ENCODE data around the gene AP2B1. TPM values are rescaled to one million over a fixed set of nuclear protein-coding genes. Genes with fewer than 3 reads are reported as not detected.

The AP2B1 gene
- total RNA-seq, 1 experiment from 2014 or later = 70.2 TPM

GRCh38 chr17:35612924-35613521 lies 25.9 kb downstream of the AP2B1 start:
- no peak overlapping the region for H3K4me2 ChIP-seq (ENCODE audit: low read length)
- peaks cover 8% of the 10 kb centered on the region; the same call in 1 of the 2 replicates for H3K79me2 ChIP-seq (ENCODE audit: low read length)
- peaks cover 26% of the 10 kb centered on the region for H3K36me3 ChIP-seq (ENCODE audit: low read depth, low read length)
- ChIA-PET CTCF (interaction anchor here (0.6 to 1.3 kb wide), 2 partner anchors 98 to 135 kb away, joined by 4 to 14 read pairs; no protein-coding TSS in a partner anchor), POLR2A (ENCODE audit: unreplicated experiment) (interaction anchor here (0.6 kb wide), 1 partner anchor 38 kb away, joined by 6 read pairs; no protein-coding TSS in a partner anchor)
- H2AFZ ChIP-seq (ENCODE audit: low read length) = no peak overlapping the region
- BruUV-seq (replicated peaks) = no TSS peak
- H3K27me3 ChIP-seq (ENCODE audit: low read length) = no peaks in the 10 kb centered on the region
- H4K20me1 ChIP-seq (ENCODE audit: low read length) = peaks cover 8% of the 10 kb centered on the region; the same call in 1 of the 2 replicates
- TF ChIP-seq EZH2phosphoT487 (IDR thresholded peaks at IDR 0.05; ENCODE audit: borderline replicate concordance, low read length) (no peak), EZH2 (IDR thresholded peaks at IDR 0.05; ENCODE audit: low read length, unreplicated experiment) (no peak)
- TF ChIP-seq, protein P1, sequence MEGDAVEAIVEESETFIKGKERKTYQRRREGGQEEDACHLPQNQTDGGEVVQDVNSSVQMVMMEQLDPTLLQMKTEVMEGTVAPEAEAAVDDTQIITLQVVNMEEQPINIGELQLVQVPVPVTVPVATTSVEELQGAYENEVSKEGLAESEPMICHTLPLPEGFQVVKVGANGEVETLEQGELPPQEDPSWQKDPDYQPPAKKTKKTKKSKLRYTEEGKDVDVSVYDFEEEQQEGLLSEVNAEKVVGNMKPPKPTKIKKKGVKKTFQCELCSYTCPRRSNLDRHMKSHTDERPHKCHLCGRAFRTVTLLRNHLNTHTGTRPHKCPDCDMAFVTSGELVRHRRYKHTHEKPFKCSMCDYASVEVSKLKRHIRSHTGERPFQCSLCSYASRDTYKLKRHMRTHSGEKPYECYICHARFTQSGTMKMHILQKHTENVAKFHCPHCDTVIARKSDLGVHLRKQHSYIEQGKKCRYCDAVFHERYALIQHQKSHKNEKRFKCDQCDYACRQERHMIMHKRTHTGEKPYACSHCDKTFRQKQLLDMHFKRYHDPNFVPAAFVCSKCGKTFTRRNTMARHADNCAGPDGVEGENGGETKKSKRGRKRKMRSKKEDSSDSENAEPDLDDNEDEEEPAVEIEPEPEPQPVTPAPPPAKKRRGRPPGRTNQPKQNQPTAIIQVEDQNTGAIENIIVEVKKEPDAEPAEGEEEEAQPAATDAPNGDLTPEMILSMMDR (conservative IDR thresholded peaks at IDR 0.05; ENCODE audit: low read depth, low read length) = peak; percentile 70
- H3K4me1 ChIP-seq (ENCODE audit: insufficient read depth, low read length) = no peaks in the 10 kb centered on the region
- H3K9ac ChIP-seq (ENCODE audit: low read length) = no peak overlapping the region
- DNase-seq = peak; percentile 48
- H3K9me2 ChIP-seq (replicated peaks; ENCODE audit: low read length) = no peaks in the 10 kb centered on the region
- peak; percentile 46; the same call in 1 of the 2 replicates for ATAC-seq
- H3K27ac ChIP-seq (ENCODE audit: low read length) = no peak overlapping the region
- no peak overlapping the region for H3K4me3 ChIP-seq (ENCODE audit: low read length)
- H3F3A ChIP-seq (ENCODE audit: low read length, unreplicated experiment) = no peaks in the 10 kb centered on the region
- no peaks in the 10 kb centered on the region for H3K9me3 ChIP-seq (ENCODE audit: low read length)
- intact Hi-C loops (cut with micrococcal nuclease) = loop anchor here (1.0 kb wide), 1 partner anchor 134 kb away; no protein-coding TSS in a partner anchor

DNA sequence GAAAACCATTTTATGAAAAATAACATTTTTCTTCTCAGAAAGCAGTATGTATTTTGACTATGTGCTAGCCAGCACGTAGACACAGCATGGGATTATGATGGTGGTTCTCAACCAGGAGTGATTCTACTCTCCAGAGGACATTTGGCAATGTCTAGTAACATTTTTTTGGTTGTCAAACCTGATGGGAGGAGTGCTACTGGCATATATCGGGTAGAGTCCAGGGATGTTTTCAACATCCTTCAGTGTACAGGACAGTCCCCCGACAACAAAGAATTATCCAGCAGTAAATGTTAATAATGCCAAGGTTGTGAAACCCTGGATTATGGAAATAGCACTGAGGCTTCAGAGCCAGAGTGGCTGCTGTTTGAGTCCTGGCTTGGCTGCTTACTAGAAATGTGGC lies 27.7 kb downstream of the AP2B1 start:
- Histone ChIP-seq H3K36me3 (ENCODE audit: low read depth, low read length) (peaks cover 26% of the 10 kb centered on the region), H2AFZ (ENCODE audit: low read length) (no peak overlapping the region), H3K27me3 (ENCODE audit: low read length) (no peaks in the 10 kb centered on the region), H3F3A (ENCODE audit: low read length, unreplicated experiment) (no peaks in the 10 kb centered on the region), H3K9ac (ENCODE audit: low read length) (no peak overlapping the region), H4K20me1 (ENCODE audit: low read length) (peaks cover 8% of the 10 kb centered on the region; the same call in 1 of the 2 replicates), H3K4me3 (ENCODE audit: low read length) (no peak overlapping the region), H3K79me2 (ENCODE audit: low read length) (peaks cover 8% of the 10 kb centered on the region; the same call in 1 of the 2 replicates), H3K9me3 (ENCODE audit: low read length) (no peaks in the 10 kb centered on the region), H3K4me2 (ENCODE audit: low read length) (no peak overlapping the region), H3K27ac (ENCODE audit: low read length) (no peak overlapping the region), H3K9me2 (replicated peaks; ENCODE audit: low read length) (no peaks in the 10 kb centered on the region), H3K4me1 (ENCODE audit: insufficient read depth, low read length) (no peaks in the 10 kb centered on the region)
- TF ChIP-seq EZH2phosphoT487 (IDR thresholded peaks at IDR 0.05; ENCODE audit: borderline replicate concordance, low read length) (no peak), EZH2 (IDR thresholded peaks at IDR 0.05; ENCODE audit: low read length, unreplicated experiment) (no peak)
- TF ChIP-seq, protein P1 (conservative IDR thresholded peaks at IDR 0.05; ENCODE audit: low read depth, low read length) = no peak
- DNase-seq (no peak), ATAC-seq (no peak)
- CTCF ChIA-PET = no interaction called here
- no TSS peak for BruUV-seq (replicated peaks)
- intact Hi-C loops (cut with micrococcal nuclease) = no loop called here
- POLR2A ChIA-PET (ENCODE audit: unreplicated experiment) = no interaction called here

DNA sequence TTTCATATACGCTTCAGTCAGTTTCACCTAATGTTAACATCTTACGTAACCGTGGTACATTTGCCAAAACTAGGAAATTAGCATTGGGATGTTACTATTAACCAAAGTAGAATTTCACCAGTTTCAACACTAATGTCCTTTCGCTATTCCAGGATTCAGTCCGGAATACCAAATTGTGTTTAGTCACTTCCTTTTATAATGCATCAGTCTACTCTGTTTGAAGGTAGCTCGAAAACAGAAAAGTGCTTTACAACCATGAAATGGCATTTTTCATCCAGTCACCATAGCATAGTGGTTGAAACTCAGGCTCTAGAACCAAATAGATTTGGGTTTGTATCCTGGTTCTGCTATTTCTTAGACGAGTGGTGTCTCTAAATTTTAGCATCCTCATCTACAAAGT lies 29.4 kb downstream of the AP2B1 start:
- no peak for ATAC-seq
- no peak overlapping the region for H3K4me3 ChIP-seq (ENCODE audit: low read length)
- peaks cover 8% of the 10 kb centered on the region; the same call in 1 of the 2 replicates for H3K79me2 ChIP-seq (ENCODE audit: low read length)
- H3K36me3 ChIP-seq (ENCODE audit: low read depth, low read length) = peaks cover 24% of the 10 kb centered on the region
- ChIA-PET CTCF (no interaction called here), POLR2A (ENCODE audit: unreplicated experiment) (no interaction called here)
- intact Hi-C loops (cut with micrococcal nuclease) = no loop called here
- no TSS peak for BruUV-seq (replicated peaks)
- no peak overlapping the region for H3K27ac ChIP-seq (ENCODE audit: low read length)
- no peak for TF ChIP-seq EZH2phosphoT487 (IDR thresholded peaks at IDR 0.05; ENCODE audit: borderline replicate concordance, low read length)
- TF ChIP-seq, protein P1 (conservative IDR thresholded peaks at IDR 0.05; ENCODE audit: low read depth, low read length) = no peak
- H3K9me3 ChIP-seq (ENCODE audit: low read length) = no peaks in the 10 kb centered on the region
- H3K4me2 ChIP-seq (ENCODE audit: low read length) = no peak overlapping the region
- peaks cover 8% of the 10 kb centered on the region; the same call in 1 of the 2 replicates for H4K20me1 ChIP-seq (ENCODE audit: low read length)
- H3K4me1 ChIP-seq (ENCODE audit: insufficient read depth, low read length) = no peaks in the 10 kb centered on the region
- H3K9ac ChIP-seq (ENCODE audit: low read length) = no peak overlapping the region
- DNase-seq = no peak
- no peak overlapping the region for H2AFZ ChIP-seq (ENCODE audit: low read length)
- H3K9me2 ChIP-seq (replicated peaks; ENCODE audit: low read length) = no peaks in the 10 kb centered on the region
- H3F3A ChIP-seq (ENCODE audit: low read length, unreplicated experiment) = no peaks in the 10 kb centered on the region
- H3K27me3 ChIP-seq (ENCODE audit: low read length) = no peaks in the 10 kb centered on the region

Data from PC-3 (cell line).